HG02678 (cell line): ENCODE results near the gene USH2A.

Source experiments
- ATAC-seq: cut with Tn5 transposase; IDR thresholded peaks from one replicate; pipeline ENCODE4 v1.9.1; 2021; ENCODE audit warnings: mild to moderate bottlenecking, moderate library complexity; ENCODE audit not compliant: unreplicated experiment

The USH2A gene

DNA sequence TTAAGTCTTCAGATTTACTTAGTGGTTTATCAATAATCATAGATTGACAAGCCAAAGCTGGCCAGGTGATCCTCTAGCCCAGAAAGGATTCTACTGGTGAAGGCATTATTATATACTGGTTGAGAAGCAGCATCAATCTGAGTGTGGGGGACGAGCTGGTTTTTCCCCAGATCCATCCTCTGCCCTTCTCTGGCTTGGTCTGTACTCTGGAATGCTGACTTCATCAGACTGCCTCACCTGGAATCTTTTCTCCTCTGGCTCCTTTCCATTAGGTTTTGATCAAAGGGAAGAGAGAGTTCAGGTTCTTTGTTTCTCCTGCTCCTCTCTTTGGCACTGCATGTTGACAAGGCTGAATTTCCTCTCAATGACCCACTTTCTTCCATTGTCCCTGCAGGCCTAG is 762.2 kb downstream of the USH2A start:
- no peak for ATAC-seq

DNA sequence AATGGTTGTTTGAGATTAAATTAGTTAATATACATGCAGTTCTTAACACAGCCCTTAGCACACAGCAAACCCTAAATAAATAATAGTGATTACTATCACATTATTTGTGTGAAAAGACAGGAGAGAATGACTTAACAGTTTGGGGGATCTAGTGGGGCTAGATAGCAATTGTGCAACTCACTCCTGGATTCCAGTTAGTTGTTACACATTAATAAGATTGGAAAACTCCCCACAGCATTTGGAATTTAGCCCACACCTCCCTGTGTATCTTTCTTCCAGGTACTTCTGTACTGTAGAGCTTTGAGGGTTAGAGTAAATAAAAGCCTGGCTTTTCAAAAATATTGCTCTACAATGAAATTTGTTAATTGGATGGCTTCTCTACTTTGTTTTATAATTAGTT is 763.0 kb downstream of the USH2A start:
- no peak for ATAC-seq

DNA sequence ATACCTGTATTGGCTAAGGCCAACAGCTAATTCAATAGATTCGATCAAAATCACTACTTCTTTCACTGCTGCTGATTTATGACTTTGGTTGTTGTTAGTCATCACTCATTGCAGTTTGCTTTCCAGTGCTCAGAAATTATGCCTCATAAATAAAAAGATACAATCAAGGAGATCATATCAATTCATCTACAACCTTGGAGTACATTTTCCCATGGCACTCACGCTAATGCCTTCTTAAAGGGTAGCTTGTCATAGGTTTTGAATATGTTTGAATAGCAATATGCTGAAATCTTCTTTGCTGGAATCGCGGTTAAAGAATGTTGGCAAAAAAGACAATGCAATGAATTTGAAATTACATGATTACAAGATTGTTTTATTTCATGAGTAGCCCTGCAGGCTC is 766.2 kb downstream of the USH2A start:
- ATAC-seq: no peak

DNA sequence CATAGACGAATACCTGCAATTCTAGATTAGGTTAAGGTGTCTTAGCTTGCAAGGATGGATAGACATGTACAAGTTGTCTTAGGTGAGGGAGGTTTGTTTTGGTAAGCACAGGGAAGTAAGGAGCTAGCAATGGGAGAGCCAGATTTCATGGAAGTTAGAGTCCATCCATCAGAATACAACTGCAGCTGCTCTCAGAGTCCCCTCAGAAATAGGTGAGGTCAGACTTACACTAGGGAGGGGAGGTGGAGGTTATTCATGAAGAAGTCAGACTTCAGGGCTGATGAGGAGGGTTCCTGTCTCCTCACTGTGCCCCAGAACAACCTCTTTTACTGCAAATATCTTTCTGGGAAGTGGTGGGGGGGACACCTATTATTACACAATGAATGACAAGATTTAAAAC is 770.9 kb downstream of the USH2A start:
- no peak for ATAC-seq

DNA sequence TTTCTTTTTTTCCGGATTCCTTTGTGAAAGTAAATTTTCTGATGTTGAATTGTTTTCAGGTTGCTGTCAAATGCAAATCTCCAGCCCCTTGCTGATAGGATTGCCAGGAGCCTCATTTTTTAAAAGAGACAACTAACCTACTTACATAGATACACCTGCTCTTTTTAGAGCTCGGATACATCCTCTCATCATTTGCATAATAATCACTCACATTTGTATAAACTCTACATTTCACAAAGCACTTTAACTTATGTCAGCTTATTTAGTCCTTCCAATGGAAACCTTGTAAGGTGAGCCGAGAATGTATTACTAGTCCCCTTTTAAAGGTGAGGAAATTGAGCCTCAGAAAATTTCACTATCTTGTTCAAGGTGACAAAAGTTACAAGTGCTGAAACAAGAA is 771.4 kb downstream of the USH2A start:
- no peak for ATAC-seq

DNA sequence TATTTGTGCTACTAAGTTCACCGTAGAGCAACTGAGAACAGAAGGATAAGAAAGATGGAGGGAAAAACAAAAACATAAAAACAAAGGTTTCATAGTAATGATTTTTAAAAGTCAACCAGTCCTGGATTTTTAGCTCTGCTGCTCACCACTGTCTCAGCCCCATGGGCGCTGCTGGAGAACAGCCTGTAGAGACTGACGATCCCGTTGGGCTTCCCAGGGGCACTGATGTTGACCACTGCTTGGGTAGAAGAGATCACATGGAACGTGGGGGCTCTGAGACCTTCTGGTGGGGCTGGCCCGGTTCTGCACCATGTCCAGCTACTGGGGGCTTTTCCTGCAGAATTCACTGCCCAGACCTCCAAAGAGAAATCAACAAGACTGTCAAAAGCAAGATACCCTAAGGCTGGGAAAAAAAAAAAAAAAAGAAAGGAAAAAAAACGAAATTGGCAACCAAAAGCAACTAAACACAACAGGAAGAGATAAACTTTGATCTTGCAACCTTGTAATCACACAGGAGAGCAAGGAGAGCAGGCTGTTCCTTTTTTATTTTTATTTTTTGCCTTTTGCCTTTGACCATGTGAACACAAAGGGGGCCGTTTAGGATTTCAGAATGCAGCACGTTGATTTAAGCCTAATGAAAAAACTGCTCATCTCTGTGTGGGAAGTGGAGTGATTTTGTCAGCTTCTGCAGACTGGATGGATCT is 772.6 kb downstream of the USH2A start:
- no peak for ATAC-seq

DNA sequence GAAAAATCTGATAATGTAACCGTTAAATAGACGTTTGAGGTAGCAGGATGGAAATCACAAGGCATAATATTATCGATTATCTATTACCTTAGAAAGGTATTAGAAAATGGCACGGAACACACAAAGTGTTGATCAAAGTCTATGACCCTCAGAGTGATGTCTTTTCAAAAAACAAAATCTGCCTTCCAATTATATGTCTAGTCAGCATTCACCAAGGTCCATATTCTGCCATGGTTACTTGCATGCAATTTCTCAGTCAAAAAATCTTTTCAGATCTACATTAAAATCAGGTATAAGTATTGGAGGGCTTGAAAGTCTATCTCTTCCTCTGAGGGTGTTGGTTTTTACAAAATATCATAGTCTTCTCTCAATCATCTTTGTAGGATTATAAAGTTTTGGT is 774.3 kb downstream of the USH2A start:
- no peak for ATAC-seq

DNA sequence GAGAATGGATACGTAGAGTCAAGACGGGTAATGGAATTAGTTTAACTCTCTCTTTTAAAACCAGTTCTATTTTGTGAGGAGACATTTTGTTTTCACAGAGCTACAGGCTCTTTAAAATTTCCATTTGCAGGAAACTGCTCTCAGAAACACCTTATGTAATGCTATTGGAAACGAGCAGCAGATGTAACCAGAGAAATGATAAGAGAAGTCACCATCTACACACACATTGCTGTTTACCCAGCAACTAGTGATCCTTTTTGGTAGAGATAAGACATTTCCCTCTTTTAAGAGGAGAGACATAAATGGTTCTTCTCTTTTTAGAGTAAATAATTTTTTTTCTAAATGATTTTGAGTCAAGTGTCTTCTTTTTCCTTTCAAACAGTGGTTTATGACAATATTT is 775.5 kb downstream of the USH2A start:
- ATAC-seq: no peak

DNA sequence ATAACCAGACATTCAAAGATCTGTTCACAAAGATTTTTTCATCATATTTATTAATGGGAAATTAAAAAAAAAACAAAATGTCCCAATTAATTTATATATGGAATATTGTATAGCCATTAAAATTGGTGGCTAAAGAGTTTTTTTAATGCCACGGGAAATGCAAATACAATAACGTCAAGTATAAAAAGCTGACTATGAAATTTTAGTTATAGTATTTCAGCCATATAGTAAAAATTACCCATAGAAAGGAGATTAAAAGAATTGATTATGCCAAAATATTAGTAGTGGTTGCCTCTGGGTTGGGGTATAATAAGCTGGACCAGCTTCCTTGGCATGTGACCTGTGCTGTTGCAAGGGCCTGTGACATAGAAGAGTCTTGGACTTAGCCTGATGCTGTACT is 777.4 kb downstream of the USH2A start:
- no peak for ATAC-seq

DNA sequence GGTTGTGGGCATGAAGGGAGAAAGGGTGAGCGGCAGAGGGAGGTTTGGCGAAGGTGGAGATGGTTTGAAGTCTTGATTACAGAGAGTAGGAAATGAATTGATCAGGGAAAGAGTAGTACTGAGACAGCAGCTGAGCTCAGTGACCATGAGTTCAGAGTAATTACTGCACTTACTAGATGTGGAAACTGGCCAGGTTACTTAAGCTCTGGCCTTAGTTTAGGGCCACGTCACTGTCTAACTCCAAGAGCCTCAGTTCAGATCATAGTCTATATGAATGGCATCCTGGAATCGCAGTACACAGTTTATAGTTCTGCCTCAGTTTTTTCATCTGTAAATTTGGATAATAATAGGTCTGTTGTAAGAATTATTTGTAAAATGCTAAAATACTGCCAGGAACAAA is 778.1 kb downstream of the USH2A start:
- no peak for ATAC-seq

DNA sequence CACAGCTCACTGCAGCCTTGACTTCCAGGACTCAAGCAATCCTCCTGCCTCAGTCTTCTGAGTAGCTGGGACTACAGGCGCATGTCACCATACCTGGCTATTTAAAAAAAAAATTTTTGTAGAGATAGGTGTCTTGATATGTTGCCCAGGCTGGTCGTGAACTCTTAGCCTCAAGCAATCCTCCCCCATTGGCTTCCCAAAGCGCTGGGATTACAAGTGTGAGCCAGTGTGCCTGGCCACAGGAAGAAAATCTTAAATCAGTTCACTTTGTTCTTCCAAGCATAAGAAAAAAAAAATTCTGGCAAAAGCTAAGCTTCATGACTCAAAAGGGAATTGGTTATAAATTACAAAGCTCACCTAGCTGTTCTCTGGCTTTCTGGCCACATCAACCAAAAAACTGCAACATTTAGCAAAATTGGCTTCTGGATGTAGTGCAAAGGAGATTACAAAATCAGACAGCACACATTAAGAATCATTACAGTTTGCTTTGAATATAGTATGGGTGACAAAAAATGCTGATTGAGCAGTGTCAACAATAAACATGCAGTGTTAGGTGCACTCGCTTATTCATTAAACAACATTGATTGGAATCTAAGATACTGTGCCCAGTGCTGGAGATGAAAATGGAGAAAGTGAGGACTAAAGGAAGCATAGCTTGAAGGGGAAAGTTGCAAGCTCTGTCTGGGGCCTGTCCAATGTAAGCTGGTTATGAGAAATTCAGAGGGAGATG is 779.5 kb downstream of the USH2A start:
- ATAC-seq: no peak

DNA sequence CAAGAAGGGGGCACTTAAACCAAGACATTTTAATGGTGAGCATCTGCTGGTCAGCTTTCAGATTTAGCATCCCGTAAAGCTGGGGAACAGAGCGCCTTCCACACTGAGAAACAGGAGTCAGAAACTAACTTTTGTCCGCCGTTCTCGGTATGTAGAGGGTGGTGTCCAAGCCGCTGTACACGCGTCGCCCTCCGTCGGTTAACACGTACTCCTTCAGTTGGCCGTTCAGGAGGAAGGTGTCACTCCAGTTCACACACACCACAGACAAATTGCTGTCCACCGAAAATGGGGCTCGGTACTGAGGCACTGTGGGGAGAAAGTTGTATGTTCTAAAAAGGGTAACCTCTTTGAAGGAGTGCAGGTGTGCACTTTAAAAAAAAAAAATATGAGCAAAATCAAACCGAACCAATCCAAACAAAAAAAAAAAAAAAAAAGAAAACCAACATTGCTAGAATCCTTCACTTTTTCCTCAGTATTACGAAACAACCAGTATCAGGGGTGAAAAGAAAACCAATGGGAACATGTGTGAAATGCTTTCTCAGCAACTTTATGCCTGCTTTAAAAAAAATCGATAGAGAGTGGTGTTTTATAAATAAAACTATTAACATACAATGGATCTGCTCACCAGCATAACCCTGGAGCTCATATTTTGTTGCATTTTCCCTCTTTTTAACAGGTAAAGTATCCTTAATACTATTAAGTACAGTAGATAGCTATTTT is 782.7 kb downstream of the USH2A start:
- no peak for ATAC-seq

DNA sequence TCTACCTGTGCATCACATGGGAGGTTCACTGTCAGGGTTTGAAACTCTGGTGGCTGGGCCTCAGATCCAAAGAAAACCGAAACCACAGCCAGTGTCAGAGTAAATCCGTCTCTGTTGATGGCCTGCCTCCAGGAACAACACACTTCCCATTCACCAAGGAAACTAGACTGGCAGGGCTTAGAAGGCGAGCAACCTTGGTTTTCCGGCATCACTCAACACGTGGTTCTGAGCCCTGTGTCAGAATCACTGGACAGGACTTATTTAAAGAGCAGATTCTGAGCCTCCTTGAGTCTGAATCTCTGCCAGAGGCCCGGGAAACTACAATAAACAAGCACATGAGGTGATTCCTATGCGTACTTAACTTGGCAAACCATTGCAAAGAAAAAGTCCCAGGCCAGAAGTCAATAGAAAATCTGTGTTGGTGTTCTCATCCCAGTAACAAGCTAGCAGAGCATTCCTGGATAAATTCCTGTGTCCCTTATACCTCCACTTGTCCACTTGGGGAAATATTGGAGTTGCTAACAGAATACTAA is 786.1 kb downstream of the USH2A start:
- no peak for ATAC-seq

DNA sequence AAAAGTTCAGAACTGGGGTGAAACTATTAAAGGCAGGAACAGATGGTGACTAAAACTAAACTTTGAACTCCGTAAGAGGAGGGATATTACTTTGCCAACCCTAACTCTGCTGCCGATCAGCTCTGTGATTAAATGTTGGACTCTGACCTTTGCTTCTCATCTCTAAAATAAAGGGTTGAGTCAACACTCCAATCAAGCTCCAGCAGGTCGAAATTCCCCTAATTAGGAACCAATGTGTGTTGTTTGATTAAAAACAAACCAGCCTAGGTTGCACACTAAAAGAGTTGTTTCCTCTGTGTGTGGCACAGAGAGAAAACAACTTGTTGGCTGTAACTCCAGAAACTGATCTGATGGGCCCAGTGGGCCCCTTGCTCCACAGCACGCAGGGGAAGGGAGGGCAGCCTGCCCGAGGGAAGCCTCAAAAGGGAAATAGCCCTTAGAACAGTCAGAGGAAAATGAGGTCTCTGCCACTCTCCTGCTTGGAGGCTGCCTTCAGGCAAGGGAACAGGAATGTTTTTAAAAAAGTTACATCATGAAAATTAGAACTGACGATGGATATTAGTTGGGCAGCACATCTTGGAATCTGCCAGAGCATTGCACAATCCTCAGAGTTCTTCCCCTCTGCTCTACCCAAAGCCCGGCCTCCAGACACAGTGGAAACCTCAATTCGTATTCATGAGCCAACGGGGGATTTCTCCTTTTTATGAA is 786.8 kb downstream of the USH2A start:
- no peak for ATAC-seq

DNA sequence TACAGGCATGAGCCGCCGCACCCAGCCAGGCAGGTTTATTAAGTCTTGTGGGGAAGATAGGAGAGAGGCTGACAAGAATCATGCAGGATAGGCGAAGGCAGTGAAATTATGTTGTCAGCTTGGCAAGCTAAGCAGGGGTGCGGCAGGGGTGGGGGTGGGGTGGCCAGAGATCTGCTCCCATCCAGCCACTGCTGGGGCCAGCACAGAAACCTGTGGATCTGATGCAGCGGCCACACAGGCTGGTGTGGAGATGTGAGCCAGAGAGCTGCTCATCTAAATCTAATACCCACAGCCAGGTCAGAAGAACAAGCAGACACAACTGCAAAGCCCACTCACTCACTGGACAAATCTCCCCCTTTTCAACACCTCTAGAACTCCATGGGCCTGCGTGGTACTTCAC is 787.4 kb downstream of the USH2A start:
- no peak for ATAC-seq

DNA sequence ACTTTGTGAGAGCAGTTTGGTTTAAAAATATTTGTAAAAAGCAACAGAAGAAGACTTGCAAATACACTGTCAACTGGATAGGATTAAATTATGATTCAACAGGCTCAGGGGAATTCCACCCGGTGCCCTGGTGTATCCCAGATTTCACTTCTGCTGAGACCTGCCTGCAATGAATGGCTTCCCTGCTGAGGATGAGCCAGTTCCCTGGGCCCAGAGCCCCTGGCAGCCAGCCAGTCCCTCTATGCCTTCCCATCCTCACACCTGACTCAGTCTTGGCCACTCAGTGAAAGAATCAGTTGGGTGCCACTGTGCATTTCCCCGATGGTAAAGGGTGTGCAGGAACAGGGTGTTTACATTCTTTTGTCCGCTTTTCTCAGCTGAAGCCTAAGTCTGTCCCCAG is 791.8 kb downstream of the USH2A start:
- no peak for ATAC-seq

DNA sequence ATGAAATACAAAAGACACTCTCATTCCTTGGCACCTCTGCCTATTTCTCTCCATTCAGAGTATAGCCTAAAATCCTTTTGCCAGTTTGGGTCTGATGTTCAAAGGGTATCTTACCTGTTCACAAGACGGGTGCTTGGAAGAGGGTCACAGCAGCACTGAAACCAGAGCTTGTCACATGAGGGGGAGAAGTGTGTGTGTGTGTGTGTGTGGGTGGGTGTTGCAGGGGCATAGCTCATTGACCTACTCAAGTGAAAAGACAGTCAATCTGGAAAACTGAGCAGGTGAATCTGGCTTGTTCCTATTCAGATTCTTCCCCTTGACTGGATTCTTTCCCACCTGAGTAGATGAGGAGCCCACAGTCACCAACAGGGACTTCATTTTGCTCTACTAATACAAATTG is 792.2 kb downstream of the USH2A start:
- ATAC-seq: no peak

DNA sequence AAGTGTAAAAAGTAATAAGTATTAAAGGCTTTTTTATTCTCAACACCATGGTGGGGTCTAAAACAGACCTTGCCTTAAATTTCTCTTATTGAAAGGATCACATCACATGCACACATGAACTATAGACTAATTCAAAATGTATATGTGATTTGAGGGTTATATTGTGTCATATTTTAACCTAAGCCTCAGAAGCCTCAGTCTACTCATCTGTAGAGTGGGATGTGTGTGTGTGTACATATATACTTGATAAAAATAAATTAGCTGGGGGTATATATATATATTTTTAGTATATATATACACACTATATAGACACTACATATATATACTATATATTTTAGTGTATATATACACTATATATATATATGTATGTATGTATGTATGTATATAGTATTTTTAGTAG is 797.3 kb downstream of the USH2A start:
- no peak for ATAC-seq

DNA sequence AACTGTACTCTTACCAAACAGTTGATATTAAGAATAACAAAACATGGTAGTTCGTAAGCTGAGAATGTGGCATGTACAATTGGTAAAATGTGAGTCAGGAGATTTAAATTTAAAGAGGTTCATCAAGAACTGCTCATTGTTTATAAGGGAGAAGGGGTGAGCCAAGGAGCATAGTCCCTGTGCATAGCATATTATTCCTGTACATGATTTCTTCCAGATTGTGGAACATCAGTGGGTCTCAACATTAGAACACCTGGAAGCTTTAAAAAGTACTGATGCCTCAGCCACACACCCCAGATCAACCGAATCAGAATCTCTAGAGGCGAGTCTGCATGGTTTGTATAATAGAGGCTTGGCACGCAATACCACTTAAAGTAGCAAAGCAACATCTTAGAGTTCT is 800.1 kb downstream of the USH2A start:
- ATAC-seq: no peak

DNA sequence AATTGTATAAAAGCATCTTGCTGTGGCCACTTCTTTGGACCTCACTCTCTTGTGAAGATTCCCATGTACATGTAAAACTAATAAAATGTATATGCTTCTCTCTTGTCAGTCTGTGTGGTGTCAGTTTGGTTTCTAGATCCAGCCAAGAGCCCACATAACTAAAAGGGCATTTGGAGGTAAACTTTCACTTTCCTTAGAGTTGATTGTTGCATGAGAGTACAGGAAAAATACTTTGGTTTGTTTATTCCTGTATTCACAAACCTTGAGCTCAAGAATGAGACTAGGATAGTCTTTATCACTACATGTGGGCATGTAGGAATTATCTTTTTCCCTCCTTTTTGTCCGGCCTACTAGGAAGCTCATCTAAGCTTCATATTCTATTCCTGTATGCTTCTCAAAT is 805.3 kb downstream of the USH2A start:
- ATAC-seq: no peak

DNA sequence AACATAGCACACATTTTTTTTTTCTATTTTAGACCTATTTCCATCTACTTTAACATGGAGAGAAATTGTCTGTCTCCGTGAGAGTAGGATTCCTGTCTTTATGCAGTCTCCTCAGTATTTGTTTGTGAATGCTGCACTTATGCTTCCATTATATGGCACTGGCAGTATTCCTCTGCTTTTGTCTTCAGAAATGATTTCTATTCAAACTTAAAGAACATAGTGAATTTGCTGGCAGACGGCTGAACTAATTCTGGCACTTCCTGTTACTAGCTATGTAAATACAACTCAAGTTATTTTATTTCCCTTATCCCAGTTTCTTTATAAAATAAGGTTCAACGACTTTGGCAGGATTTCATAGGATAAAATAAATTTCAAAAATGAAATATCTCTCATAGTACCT is 810.9 kb downstream of the USH2A start:
- ATAC-seq: no peak
